SH-SY5Y (cell line): Measurements from ENCODE around the gene HOMEZ.

Experiments used
- GATA2 ChIP-seq: IDR thresholded peaks from 2 replicates; pipeline ENCODE4 v1.6.1; 2011; ENCODE audit warnings: mild to moderate bottlenecking, low read depth, low read length
- GATA3 ChIP-seq: IDR thresholded peaks from 2 replicates; pipeline ENCODE4 v1.6.1; 2011; ENCODE audit warnings: low read depth, mild to moderate bottlenecking, low read length, moderate library complexity

DNA sequence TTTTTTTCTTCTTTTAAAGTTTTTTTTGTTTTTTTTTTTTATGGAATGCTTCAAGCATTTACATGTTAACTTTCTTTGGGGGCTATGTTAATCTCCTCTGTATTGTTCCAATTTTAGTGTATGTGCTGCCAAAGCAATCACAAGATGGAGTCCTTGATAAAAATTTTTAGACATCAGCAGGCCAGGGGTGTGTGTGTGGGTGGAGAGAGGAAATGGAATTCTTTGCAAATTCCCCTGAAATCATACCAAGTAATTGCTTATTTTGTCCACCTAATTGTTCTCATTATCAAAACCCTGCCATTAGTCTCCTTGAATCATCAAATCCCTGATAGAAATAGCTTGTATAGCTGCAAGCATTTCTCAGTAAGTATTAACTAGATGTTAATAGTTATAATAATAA, 26.5 kb downstream of the HOMEZ start:
- TF ChIP-seq GATA2 (no peak), GATA3 (no peak)
